Sigmoid colon (tissue), 4 donors: ENCODE data around the gene GSG1L.

Experiments
- EP300 ChIP-seq, 4 donors: sonication (generic); formaldehyde crosslinking; IDR thresholded peaks; one replicate each; pipeline ENCODE4 v1.6.1; 2017; ENCODE audit warnings: antibody characterized with exemption in 4 of 4
- POLR2AphosphoS5 ChIP-seq, 4 donors: sonication (generic); formaldehyde crosslinking; IDR thresholded peaks; one replicate each; pipeline ENCODE4 v1.6.1; 2017; ENCODE audit warnings: antibody characterized with exemption in 4 of 4
- TF ChIP-seq, protein P1 (sequence below), 4 experiments: fragments of 450-650 bp in 3 of 4; fragments of 200-600 bp in 1 of 4; IDR thresholded peaks; one replicate each; pipeline ENCODE4 v1.5.1; 2016 to 2019; ENCODE audit warnings: antibody characterized with exemption in 4 of 4, mild to moderate bottlenecking in 3 of 4, moderate library complexity in 2 of 4

DNA sequence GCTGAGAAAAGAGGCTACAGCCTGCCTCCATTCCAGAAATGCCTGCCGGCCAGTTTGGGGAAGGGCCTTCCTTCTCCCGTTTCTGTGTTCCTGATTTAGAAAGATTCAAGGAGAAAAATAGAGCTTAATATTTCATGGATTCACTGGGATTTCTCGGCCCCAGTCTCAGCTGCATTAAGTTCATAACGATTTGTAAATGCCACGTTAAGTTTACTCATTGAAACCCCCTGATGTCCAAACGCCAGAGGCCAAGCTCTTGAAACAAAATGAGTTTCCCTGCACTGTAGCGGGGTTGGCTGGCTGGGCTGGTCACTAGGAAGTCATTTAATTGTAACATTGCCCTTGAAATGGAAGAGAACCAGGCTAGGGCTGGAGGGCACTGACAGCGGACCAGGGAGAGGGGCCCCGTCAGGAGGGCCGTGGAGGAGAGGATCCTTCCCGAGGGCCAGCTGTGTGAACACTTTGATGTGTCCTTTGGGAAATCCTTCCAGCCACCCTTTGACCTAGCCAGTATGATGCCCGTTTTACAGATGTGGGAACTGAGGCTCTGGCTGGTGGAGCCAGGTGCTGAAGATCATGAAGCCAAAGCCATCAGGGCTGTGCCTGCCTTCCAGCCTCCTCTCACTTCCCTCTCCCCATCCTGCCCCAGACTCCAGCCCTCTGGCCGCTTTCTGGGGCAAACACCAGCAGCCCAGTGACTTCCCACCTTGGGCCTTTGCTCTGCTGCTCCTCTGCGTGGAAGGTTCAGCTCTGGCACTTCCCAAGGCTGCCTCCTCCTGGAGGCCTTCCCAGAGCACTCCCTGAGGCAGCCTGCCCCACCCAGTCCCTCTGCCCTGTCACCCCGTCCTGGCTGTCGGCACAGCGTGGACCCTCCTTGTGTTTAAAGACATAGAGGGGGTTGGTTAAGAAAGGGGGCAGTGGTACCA lies 293.0 kb downstream of the GSG1L start:
- TF ChIP-seq, protein P1, sequence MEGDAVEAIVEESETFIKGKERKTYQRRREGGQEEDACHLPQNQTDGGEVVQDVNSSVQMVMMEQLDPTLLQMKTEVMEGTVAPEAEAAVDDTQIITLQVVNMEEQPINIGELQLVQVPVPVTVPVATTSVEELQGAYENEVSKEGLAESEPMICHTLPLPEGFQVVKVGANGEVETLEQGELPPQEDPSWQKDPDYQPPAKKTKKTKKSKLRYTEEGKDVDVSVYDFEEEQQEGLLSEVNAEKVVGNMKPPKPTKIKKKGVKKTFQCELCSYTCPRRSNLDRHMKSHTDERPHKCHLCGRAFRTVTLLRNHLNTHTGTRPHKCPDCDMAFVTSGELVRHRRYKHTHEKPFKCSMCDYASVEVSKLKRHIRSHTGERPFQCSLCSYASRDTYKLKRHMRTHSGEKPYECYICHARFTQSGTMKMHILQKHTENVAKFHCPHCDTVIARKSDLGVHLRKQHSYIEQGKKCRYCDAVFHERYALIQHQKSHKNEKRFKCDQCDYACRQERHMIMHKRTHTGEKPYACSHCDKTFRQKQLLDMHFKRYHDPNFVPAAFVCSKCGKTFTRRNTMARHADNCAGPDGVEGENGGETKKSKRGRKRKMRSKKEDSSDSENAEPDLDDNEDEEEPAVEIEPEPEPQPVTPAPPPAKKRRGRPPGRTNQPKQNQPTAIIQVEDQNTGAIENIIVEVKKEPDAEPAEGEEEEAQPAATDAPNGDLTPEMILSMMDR (IDR thresholded peaks at IDR 0.05): no peak
- TF ChIP-seq POLR2AphosphoS5 (IDR thresholded peaks at IDR 0.05) (no peak), EP300 (IDR thresholded peaks at IDR 0.05) (no peak)
